ENCODE measurements around the gene GATC.

Gene GATC

GRCh38 chr12:120496413-120497340 lies 50.4 kb downstream of the GATC start:
- peak overlapping the region; percentile 87 for H3K4me3 ChIP-seq (ENCODE audit: low read depth, low read length)
- no peak for TF ChIP-seq POLR2A (IDR thresholded peaks at IDR 0.05; ENCODE audit: extremely low read depth, insufficient read length)
- TF ChIP-seq MYC (IDR thresholded peaks at IDR 0.05; ENCODE audit: low read depth, low read length): no peak
- TF ChIP-seq CTCF (IDR thresholded peaks at IDR 0.05; ENCODE audit: low read depth, low read length): peak; percentile 3
- TF ChIP-seq MAX (IDR thresholded peaks at IDR 0.05; ENCODE audit: low read depth, low read length): peak; percentile 58
- DNase-seq (ENCODE audit: low read depth): peak; percentile 85

GRCh38 chr12:120497524-120498150 lies 51.4 kb downstream of the GATC start:
- TF ChIP-seq MYC (IDR thresholded peaks at IDR 0.05; ENCODE audit: low read depth, low read length) (no peak), MAX (IDR thresholded peaks at IDR 0.05; ENCODE audit: low read depth, low read length) (no peak), CTCF (IDR thresholded peaks at IDR 0.05; ENCODE audit: low read depth, low read length) (no peak), POLR2A (IDR thresholded peaks at IDR 0.05; ENCODE audit: extremely low read depth, insufficient read length) (no peak)
- H3K4me3 ChIP-seq (ENCODE audit: low read depth, low read length): peak overlapping the region; percentile 87
- DNase-seq (ENCODE audit: low read depth): no peak

- peak; percentile 25 for DNase-seq (ENCODE audit: low read depth)
- TF ChIP-seq POLR2A (IDR thresholded peaks at IDR 0.05; ENCODE audit: extremely low read depth, insufficient read length) (no peak), MYC (IDR thresholded peaks at IDR 0.05; ENCODE audit: low read depth, low read length) (no peak), CTCF (IDR thresholded peaks at IDR 0.05; ENCODE audit: low read depth, low read length) (no peak), MAX (IDR thresholded peaks at IDR 0.05; ENCODE audit: low read depth, low read length) (no peak)
- no peak overlapping the region for H3K4me3 ChIP-seq (ENCODE audit: low read depth, low read length)
Observed at GRCh38 chr12:120498870-120499515, 52.7 kb downstream of the GATC start.

- no peak overlapping the region for H3K4me3 ChIP-seq (ENCODE audit: low read depth, low read length)
- no peak for DNase-seq (ENCODE audit: low read depth)
- no peak for TF ChIP-seq MYC (IDR thresholded peaks at IDR 0.05; ENCODE audit: low read depth, low read length)
- TF ChIP-seq MAX (IDR thresholded peaks at IDR 0.05; ENCODE audit: low read depth, low read length): no peak
- TF ChIP-seq CTCF (IDR thresholded peaks at IDR 0.05; ENCODE audit: low read depth, low read length): no peak
- no peak for TF ChIP-seq POLR2A (IDR thresholded peaks at IDR 0.05; ENCODE audit: extremely low read depth, insufficient read length)
Observed at GRCh38 chr12:120500581-120500980, 54.3 kb downstream of the GATC start.

GRCh38 chr12:120504587-120504986 lies 58.3 kb downstream of the GATC start:
- no peak for DNase-seq (ENCODE audit: low read depth)
- TF ChIP-seq MYC (IDR thresholded peaks at IDR 0.05; ENCODE audit: low read depth, low read length): no peak
- H3K4me3 ChIP-seq (ENCODE audit: low read depth, low read length): no peak overlapping the region

GRCh38 chr12:120508537-120508936 lies 62.3 kb downstream of the GATC start:
- no peak overlapping the region for H3K4me3 ChIP-seq (ENCODE audit: low read depth, low read length)
- TF ChIP-seq MYC (IDR thresholded peaks at IDR 0.05; ENCODE audit: low read depth, low read length) (no peak), MAX (IDR thresholded peaks at IDR 0.05; ENCODE audit: low read depth, low read length) (no peak), CTCF (IDR thresholded peaks at IDR 0.05; ENCODE audit: low read depth, low read length) (no peak), POLR2A (IDR thresholded peaks at IDR 0.05; ENCODE audit: extremely low read depth, insufficient read length) (no peak)
- no peak for DNase-seq (ENCODE audit: low read depth)

Data from NB4 (cell line).